Memory B cell (primary cell): ENCODE data around the gene LRP1-AS.
A peak's percentile ranks its signal among the peaks of the same experiment; 100 is the strongest.

ENCODE experiments used
- ATAC-seq: fragments of 150-1000 bp; cut with Tn5 transposase; 2 replicates; pipeline ENCODE4 v1.10.0; 2021; ENCODE audit warnings: low read depth, mild to moderate bottlenecking, moderate library complexity
- DNase-seq, 2 donors: peaks; one replicate each; pipeline ENCODE4 v3.0.0; 2022; ENCODE audit warnings: low spot score in 2 of 2
- H3K27ac Mint-ChIP-seq: one replicate; pipeline ENCODE4 v1.8.0; 2022; ENCODE audit warnings: mild to moderate bottlenecking, moderate library complexity, mixed read lengths
- H3K27me3 Mint-ChIP-seq: one replicate; pipeline ENCODE4 v1.8.0; 2022; ENCODE audit warnings: mixed read lengths
- H3K36me3 Mint-ChIP-seq: one replicate; pipeline ENCODE4 v1.8.0; 2022; ENCODE audit warnings: mild to moderate bottlenecking, mixed read lengths
- H3K4me1 Mint-ChIP-seq: one replicate; pipeline ENCODE4 v1.8.0; 2022; ENCODE audit warnings: mixed read lengths
- H3K4me3 Mint-ChIP-seq: one replicate; pipeline ENCODE4 v1.8.0; 2022; ENCODE audit warnings: mild to moderate bottlenecking, moderate library complexity, mixed read lengths
- H3K9me3 Mint-ChIP-seq: one replicate; pipeline ENCODE4 v1.8.0; 2022; ENCODE audit warnings: mixed read lengths

The LRP1-AS gene

GRCh38 chr12:57160741-57161140 is 13.3 kb upstream of the LRP1-AS start:
- no peak for ATAC-seq
- DNase-seq: no peak
- H3K36me3 Mint-ChIP-seq: peaks cover 7% of the 10 kb centered on the region
- no peak overlapping the region for H3K4me3 Mint-ChIP-seq
- peaks cover 2% of the 10 kb centered on the region for H3K9me3 Mint-ChIP-seq
- H3K27ac Mint-ChIP-seq: no peak overlapping the region
- peaks cover 12% of the 10 kb centered on the region for H3K4me1 Mint-ChIP-seq
- peaks cover 12% of the 10 kb centered on the region for H3K27me3 Mint-ChIP-seq

- peaks cover 7% of the 10 kb centered on the region for H3K36me3 Mint-ChIP-seq
- ATAC-seq: no peak
These were observed 12.6 kb upstream of the LRP1-AS start for GRCh38 chr12:57160040-57160439.

DNA sequence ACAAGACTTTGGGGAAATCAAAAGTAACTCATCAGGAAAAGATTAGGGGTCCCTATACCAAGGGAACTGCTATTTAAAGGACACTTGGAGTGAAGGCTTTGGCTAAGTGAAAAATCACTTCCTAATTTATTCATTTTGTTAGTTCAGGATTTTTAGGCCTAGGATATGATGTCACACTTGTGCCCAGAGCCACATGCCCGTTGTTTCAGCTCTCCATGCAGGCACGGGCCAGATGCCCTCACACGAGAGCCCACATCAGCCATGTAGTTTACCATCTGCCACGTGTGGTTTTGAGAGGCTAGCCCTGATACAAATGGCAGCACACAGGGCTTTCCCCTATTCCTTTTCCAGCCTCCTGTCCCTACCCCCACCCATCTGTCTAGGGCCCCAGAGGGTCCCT is 11.9 kb upstream of the LRP1-AS start:
- H3K27me3 Mint-ChIP-seq: peaks cover 10% of the 10 kb centered on the region
- DNase-seq (no peak), ATAC-seq (no peak)
- no peak overlapping the region for H3K4me3 Mint-ChIP-seq
- peaks cover 2% of the 10 kb centered on the region for H3K9me3 Mint-ChIP-seq
- H3K36me3 Mint-ChIP-seq: peaks cover 7% of the 10 kb centered on the region
- H3K27ac Mint-ChIP-seq: no peak overlapping the region
- H3K4me1 Mint-ChIP-seq: peaks cover 17% of the 10 kb centered on the region

More at GRCh38 chr12:57160040-57160439, 12.6 kb upstream of the LRP1-AS start:
- Mint-ChIP-seq H3K4me1 (peaks cover 12% of the 10 kb centered on the region), H3K9me3 (peaks cover 2% of the 10 kb centered on the region), H3K27ac (no peak overlapping the region), H3K4me3 (no peak overlapping the region), H3K27me3 (peaks cover 12% of the 10 kb centered on the region)
- DNase-seq: no peak

DNA sequence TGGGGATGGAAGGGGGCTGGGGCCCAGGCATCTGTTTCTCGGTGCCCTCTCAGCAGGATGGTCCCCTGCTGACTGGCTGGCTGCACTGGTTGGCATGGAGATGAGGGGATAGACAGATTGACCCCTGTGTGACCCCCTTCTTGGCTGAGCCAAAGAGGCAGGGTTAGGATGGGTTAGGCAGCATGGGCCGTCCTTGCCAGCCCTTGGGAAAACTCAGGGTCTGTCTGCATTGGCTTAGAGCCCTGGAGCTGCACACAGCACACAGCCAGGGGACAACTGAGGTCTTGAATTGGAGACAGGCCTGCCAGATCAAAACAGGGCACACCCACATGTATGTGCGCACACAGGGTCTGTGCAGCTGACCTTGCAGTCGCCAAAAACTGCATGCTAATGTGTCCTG is 11.2 kb upstream of the LRP1-AS start:
- DNase-seq (no peak), ATAC-seq (no peak)
- peaks cover 7% of the 10 kb centered on the region for H3K36me3 Mint-ChIP-seq
- H3K27me3 Mint-ChIP-seq: peaks cover 10% of the 10 kb centered on the region
- H3K4me3 Mint-ChIP-seq: no peak overlapping the region
- peaks cover 2% of the 10 kb centered on the region for H3K9me3 Mint-ChIP-seq
- H3K4me1 Mint-ChIP-seq: peaks cover 17% of the 10 kb centered on the region
- H3K27ac Mint-ChIP-seq: no peak overlapping the region

- H3K4me3 Mint-ChIP-seq: no peak overlapping the region
- DNase-seq (no peak), ATAC-seq (no peak)
- H3K36me3 Mint-ChIP-seq: peaks cover 7% of the 10 kb centered on the region
- peaks cover 12% of the 10 kb centered on the region for H3K27me3 Mint-ChIP-seq
- H3K9me3 Mint-ChIP-seq: peaks cover 2% of the 10 kb centered on the region
- no peak overlapping the region for H3K27ac Mint-ChIP-seq
- peaks cover 17% of the 10 kb centered on the region for H3K4me1 Mint-ChIP-seq
These were observed 10.8 kb upstream of the LRP1-AS start for GRCh38 chr12:57158186-57158585.

DNA sequence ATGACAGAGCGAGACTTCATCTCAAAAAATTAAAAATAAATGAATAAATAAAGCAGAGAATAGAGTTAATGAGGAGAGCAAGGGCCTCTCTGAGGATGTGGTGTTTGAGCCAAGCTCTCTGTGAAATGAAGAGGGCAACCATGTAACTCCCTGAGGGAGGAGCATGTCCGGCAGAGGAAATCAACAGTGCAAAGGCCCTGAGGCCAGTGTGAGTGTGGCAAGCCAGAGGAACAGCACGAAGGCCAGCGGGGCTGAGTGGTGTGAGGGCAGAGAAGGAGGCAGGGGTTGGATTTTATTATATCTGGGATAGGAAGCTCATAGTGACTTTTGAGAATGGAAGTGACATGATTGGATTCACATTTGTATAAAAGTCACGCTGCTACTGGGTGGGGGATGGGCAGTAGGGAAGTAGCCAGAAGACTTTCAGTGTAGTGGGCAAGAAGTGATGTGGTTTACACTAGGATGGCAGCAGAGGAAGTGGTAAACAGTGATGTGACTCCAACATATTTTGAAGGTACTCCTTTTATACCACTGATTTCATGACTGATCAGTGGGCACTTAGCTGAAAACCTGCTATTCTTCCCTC is 10.3 kb upstream of the LRP1-AS start:
- H3K27me3 Mint-ChIP-seq: peaks cover 11% of the 10 kb centered on the region
- peaks cover 16% of the 10 kb centered on the region for H3K4me1 Mint-ChIP-seq
- no peak for DNase-seq
- H3K9me3 Mint-ChIP-seq: peaks cover 2% of the 10 kb centered on the region
- H3K4me3 Mint-ChIP-seq: no peak overlapping the region
- ATAC-seq: peak; percentile 38
- no peak overlapping the region for H3K27ac Mint-ChIP-seq
- H3K36me3 Mint-ChIP-seq: peaks cover 6% of the 10 kb centered on the region

DNA sequence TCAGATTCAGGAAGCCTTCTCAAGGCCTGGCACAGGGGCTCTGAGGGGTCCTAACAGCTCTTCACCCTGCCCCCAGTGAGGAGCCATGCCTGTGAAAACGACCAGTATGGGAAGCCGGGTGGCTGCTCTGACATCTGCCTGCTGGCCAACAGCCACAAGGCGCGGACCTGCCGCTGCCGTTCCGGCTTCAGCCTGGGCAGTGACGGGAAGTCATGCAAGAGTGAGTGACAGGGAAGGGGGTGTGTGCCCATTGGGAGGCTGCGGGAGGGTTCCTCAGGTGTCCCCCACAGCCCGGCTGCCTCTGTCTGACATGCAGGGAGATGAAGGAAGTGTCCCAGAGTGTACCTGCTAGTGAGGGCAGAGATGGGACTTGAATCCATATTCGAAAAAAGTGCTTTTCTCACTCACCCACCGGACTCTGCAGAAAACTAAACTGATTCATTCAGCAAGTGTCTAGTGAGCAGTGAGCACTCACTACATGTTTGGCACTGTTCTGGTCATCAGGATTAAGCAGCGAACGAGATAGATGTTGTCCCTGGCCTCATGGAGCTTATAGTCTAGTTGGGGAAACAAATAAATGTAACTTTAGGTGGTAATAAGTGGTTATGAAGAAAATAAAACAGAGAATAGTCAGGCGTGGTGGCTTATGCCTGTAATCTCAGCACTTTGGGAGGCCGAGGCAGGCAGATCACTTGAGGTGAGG is 9.4 kb upstream of the LRP1-AS start:
- DNase-seq: no peak
- H3K4me1 Mint-ChIP-seq: peaks cover 14% of the 10 kb centered on the region
- ATAC-seq: no peak
- H3K4me3 Mint-ChIP-seq: no peak overlapping the region
- no peak overlapping the region for H3K27ac Mint-ChIP-seq
- H3K27me3 Mint-ChIP-seq: peaks cover 8% of the 10 kb centered on the region
- peaks cover 3% of the 10 kb centered on the region for H3K36me3 Mint-ChIP-seq
- H3K9me3 Mint-ChIP-seq: peaks cover 2% of the 10 kb centered on the region

DNA sequence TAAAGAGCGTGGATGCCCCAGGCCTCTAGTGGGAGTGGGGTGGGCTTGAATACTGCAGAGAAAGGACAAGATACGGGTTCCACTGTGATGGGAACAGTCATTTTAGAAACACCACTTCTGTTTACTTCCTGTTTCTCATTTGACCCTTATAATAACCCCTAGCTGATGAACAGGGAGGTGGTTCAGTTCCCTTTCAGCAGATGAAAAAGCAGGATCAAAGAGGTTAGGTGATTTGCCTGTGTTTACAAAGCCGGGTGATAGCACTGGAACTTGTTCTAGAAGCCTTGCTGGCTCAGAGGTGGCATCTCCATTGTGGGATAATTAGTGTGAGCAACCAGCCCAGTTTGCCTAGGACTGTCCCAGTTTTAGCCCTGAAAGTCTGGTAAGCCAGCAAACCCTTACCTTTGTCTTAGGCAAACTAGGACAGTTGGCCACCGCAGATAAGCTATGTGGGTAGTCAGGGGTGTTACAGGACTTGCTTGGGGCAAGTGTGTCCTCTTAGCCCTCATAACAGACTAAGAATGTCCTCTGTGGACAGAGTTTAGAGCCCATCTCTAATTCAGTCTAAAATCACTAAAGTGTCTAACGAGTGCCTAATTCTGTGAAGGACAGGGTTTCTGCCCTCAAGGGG is 7.5 kb upstream of the LRP1-AS start:
- Mint-ChIP-seq H3K27me3 (peaks cover 5% of the 10 kb centered on the region), H3K27ac (no peak overlapping the region), H3K9me3 (peaks cover 2% of the 10 kb centered on the region), H3K4me1 (peaks cover 14% of the 10 kb centered on the region), H3K4me3 (no peak overlapping the region), H3K36me3 (no peaks in the 10 kb centered on the region)
- ATAC-seq: no peak
- DNase-seq: no peak

GRCh38 chr12:57154076-57154475 is 6.7 kb upstream of the LRP1-AS start:
- peaks cover 14% of the 10 kb centered on the region for H3K4me1 Mint-ChIP-seq

DNA sequence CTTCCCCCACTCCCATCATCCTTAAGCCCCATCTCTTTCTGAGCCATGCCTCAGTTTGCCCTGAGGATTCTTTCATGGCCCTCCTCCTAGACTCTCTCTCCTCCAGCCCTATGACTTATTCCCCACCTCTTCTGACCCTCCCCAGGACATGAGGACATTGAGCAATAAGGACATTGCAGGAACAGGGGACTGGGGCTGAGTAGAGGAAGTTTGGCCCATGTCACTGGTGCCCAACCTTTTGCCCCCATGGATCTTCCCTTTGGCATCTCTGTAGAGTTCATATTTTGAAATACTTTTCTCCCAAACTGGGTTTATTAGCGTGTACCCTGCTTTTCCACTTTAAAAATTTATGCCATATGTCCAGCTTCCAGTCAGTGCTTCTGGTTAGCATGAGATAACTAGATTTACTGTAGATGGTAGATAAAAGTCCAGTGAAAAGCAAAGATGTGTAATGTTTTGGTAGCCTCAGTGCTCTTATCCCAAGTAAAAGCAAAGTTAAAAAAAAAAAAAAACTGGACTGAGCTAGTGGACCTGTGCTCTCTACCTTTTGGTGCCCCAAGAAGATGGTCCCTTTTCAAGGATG is 6.1 kb upstream of the LRP1-AS start:
- Mint-ChIP-seq H3K9me3 (peaks cover 2% of the 10 kb centered on the region), H3K4me1 (peaks cover 14% of the 10 kb centered on the region), H3K27ac (no peak overlapping the region), H3K27me3 (peaks cover 7% of the 10 kb centered on the region), H3K36me3 (no peaks in the 10 kb centered on the region), H3K4me3 (no peak overlapping the region)
- no peak for DNase-seq
- no peak for ATAC-seq

More at GRCh38 chr12:57154076-57154475, 6.7 kb upstream of the LRP1-AS start:
- peaks cover 7% of the 10 kb centered on the region for H3K27me3 Mint-ChIP-seq
- DNase-seq (no peak), ATAC-seq (no peak)
- no peaks in the 10 kb centered on the region for H3K36me3 Mint-ChIP-seq
- H3K27ac Mint-ChIP-seq: no peak overlapping the region
- H3K9me3 Mint-ChIP-seq: peaks cover 2% of the 10 kb centered on the region
- H3K4me3 Mint-ChIP-seq: no peak overlapping the region

GRCh38 chr12:57152639-57153038 is 5.2 kb upstream of the LRP1-AS start:
- H3K27me3 Mint-ChIP-seq: peaks cover 7% of the 10 kb centered on the region
- DNase-seq (no peak), ATAC-seq (no peak)
- H3K36me3 Mint-ChIP-seq: no peaks in the 10 kb centered on the region
- peaks cover 2% of the 10 kb centered on the region for H3K9me3 Mint-ChIP-seq
- no peak overlapping the region for H3K27ac Mint-ChIP-seq
- peaks cover 8% of the 10 kb centered on the region for H3K4me1 Mint-ChIP-seq
- no peak overlapping the region for H3K4me3 Mint-ChIP-seq

- H3K9me3 Mint-ChIP-seq: no peaks in the 10 kb centered on the region
- ATAC-seq (no peak), DNase-seq (no peak)
- H3K27ac Mint-ChIP-seq: no peak overlapping the region
- H3K4me3 Mint-ChIP-seq: no peak overlapping the region
- H3K27me3 Mint-ChIP-seq: peaks cover 5% of the 10 kb centered on the region
- no peaks in the 10 kb centered on the region for H3K36me3 Mint-ChIP-seq
- peaks cover 6% of the 10 kb centered on the region for H3K4me1 Mint-ChIP-seq
These were observed 4.6 kb upstream of the LRP1-AS start for GRCh38 chr12:57151741-57152630.

- H3K9me3 Mint-ChIP-seq: no peaks in the 10 kb centered on the region
- H3K4me3 Mint-ChIP-seq: no peak overlapping the region
- H3K4me1 Mint-ChIP-seq: peaks cover 6% of the 10 kb centered on the region
- H3K27ac Mint-ChIP-seq: no peak overlapping the region
- peaks cover 5% of the 10 kb centered on the region for H3K27me3 Mint-ChIP-seq
- no peaks in the 10 kb centered on the region for H3K36me3 Mint-ChIP-seq
- ATAC-seq: no peak
- DNase-seq: no peak
These were observed 3.1 kb upstream of the LRP1-AS start for GRCh38 chr12:57150400-57151000.
